Activated effector memory CD4-positive, alpha-beta T cell treated with anti-CD3 and anti-CD28 coated beads, Interleukin-2, amount 50 U/mL, for 16 hours (primary cell): ENCODE data around the gene ATP6V1G1.
A peak's percentile ranks its signal among the peaks of the same experiment; 100 is the strongest.
"Not testable (repeated sequence)": the region's sequence is repeated elsewhere in the genome, so short reads cannot be mapped to it uniquely, and the experiment has no call there.

ENCODE experiments used
- DNase-seq: peaks from one replicate; pipeline ENCODE4 v3.0.0-alpha.2; 2020

ATP6V1G1 gene

GRCh38 chr9:114587345-114588202 lies at the start of gene ATP6V1G1:
Gene ATP6V1G1 (plus strand): TSS chr9:114587769. CDS start chr9:114587839, 70 bp downstream.
- DNase-seq, result peak; percentile 100

GRCh38 chr9:114538241-114538640 lies 49.3 kb upstream of the ATP6V1G1 start:
- peak; percentile 66 for DNase-seq

- DNase-seq, result no peak
Observed at GRCh38 chr9:114539701-114540380, 47.7 kb upstream of the ATP6V1G1 start.

- no peak for DNase-seq
Observed at GRCh38 chr9:114545055-114545454, 42.5 kb upstream of the ATP6V1G1 start.

DNA sequence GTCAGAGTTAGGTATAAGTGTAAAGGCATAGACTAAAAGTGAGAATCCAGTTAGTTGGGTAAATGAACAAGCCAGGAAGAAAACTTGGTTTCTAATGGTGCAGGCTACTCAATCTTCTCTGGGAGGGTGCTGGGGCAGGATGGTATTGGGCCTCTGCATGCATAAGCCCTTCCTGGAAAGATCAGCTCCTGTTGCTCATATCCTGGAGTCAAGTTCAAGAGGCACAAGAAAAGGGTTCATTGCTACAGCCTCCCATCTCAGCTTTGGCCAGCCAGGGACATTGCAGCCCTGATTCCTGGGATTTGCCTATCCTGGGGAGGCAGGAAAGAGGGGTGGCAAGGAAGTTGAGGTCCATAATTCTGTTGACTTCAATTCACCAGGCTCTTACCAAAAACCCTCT lies 40.7 kb upstream of the ATP6V1G1 start:
- DNase-seq, result no peak

GRCh38 chr9:114549697-114550330 lies 37.8 kb upstream of the ATP6V1G1 start:
- DNase-seq, result no peak

DNA sequence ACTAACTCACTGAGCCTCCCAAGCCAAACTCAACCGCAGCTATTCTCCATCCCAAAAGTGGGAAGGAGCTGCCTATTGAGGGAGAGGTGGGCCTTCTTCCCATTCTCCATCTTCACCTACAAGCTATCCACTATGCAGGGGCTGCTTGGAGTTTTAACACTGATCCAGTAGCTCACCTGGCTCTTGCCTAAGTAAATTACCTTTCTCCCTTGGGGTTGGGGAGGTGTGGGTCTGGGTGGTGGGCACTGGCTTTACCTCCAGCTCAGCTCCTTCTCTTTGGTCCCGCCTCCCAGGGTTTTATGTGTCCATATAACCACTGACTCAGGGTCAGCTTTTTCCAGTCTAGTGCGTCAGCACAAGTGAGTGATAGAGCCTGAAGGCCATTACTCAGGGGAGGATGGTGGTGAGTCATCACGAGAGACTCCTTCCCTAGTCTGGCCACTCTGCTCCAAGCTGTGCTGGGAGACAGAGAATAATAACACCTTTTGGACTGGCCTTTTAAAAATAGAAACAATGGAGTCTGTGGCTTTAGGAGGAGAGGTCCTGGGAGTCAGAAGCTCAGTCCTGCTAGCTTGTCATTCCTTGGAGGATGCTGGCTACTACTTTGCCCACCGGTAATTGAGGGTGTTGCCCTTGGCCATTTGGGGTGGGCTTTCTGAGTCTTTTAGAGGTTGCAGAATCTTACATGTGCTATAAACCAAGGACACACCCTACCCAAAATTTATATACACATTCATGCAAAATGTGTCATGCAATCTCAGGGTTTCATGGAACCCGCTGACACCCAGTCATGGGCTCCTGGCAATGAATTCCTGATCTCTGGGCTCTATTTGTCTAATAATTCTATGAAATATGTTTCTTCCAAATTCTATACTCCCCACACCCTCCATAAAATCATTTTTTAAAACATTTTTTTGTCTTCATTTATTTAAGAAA lies 35.6 kb upstream of the ATP6V1G1 start:
- no peak for DNase-seq

GRCh38 chr9:114552706-114553105 lies 34.9 kb upstream of the ATP6V1G1 start:
- no peak for DNase-seq

DNA sequence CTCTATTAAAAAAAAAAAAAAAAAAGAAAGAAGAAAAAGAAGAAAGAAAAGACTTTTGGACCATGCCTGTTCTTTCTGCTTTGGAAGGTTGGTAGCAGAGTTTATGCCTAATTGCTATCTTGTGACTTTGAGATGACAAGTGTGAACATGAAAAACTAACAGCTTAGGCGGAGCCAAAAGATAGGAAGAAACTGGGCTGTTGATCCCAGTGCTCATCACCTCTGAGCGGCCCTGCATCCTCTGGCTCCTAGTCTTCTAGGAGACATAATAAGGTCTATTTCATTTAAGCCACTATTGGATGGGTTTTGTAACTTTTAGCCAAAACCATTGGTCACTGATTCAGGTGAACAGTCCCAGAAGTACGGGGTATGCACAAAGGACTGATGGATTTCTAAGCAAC lies 34.4 kb upstream of the ATP6V1G1 start:
- no peak for DNase-seq

DNA sequence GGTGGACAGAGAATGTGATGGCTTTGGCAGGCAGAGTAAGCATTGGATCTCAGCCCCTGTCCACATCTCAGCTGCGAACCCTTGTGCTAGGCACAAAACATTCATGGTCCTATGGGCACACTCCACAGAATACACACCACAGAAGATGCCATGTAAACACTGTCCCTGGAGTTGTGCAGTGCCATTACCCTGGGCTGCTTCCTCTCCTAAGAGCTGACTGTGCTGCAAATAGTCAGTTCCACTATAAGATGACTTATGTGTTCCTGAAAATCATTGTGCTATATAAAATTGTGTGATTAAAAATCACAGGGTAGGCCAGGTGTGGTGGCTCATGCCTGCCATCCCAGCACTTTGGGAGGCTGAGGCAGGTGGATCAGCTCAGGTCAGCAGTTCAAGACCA lies 31.9 kb upstream of the ATP6V1G1 start:
- DNase-seq, result no peak

DNA sequence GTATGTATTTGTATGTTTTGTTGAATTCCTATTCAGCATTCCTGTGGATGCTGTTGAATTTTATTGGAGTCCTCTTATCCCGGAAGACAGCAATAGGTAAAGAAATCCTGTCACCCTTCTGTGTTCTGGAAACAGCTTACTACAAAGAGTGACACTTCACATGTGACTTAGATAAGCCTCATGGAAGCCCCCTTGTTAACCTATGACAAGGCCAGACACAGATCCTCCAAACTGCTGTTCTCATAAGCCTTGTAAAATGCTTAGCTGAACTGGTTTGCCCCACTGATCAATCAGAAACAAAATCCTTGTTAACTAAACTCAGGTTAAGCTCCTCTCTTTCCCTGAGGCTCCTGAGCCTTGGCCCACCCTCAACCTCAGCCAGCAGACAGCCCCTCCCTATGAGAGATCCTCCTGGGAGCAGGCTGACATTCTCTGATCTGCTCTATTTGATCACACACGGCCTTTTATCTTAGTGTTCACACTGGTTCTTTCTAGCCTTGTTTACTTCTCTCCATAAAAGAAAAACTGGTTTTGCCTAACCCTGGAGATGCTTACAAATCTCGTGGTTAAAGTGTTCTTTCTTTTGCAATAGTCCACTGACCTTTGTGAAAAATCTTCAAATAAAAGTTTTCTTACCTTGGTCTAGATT lies 29.4 kb upstream of the ATP6V1G1 start:
- DNase-seq, result no peak

DNA sequence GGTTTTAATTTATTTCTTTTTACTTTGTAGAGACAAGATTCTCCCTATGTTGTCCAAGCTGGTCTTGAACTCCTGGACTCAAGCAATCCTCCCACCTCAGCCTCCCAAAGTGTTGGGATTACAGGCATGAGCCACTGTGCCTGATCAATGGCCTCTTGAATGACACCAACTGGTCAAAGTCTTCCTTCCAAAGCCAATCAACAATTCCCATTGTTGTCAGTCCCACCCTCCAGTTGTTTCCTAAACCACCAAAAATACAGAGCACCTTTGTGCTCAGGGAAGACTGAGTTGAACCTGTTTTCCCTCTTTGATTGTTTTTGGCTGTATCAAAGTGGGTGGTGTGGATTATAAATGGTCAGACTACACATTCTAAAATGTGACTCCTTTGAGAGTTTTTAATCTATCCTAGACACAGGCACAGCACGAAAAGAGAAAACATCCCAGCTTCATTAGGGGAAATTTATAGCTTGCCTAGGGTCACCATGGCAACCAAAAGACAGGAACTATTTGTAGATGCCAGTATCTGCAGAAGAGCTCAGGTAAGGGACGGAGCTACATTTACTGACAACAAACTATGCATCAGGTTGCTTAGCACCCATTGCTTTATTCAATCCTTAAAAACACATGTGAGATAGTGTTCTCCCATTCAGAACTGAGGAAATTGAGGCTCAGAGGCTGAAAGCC lies 27.6 kb upstream of the ATP6V1G1 start:
- no peak for DNase-seq

DNA sequence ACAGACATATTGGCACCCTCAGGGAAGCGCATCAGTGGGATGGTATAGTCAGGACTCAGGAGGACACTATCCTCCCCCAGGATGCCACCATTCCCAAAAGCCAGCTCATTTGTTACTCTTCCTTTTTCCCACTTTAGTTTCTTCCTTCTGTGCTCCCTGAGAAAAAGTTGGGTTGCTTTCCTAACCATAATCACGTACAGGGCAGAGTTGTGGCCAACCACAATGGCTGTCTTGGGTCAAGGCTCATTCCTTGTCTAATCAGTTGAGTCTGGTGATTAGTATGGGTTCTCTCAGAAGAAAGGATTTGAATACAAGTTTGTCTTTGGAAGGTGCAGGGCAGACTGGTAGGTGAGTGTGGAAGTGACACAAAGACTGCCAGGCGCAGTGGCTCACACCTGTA lies 26.6 kb upstream of the ATP6V1G1 start:
- DNase-seq, result no peak

DNA sequence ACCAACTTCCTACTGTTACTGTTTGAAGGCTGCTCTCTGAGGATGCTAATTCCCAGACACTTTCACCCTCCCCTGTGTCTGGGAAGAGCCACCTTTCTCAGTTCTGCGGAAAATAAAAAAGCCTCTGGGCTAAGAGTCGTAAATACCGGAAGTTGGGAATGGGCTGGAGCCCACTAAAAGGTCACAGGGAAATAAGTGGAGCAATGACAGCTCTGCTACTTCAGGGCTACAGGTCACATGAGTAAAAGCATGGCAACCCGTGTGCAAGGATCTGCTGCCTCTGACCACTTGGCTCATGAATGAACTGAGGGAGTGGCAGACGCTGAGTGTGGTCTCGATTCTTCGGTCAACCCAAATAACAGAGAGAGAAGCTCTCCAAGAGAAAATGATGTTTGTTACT lies 25.8 kb upstream of the ATP6V1G1 start:
- DNase-seq, result no peak

- DNase-seq, result no peak
Observed at GRCh38 chr9:114565204-114565603, 22.4 kb upstream of the ATP6V1G1 start.

GRCh38 chr9:114570742-114571141 lies 16.8 kb upstream of the ATP6V1G1 start:
- DNase-seq, result no peak

- DNase-seq, result no peak
Observed at GRCh38 chr9:114571391-114571790, 16.2 kb upstream of the ATP6V1G1 start.

DNA sequence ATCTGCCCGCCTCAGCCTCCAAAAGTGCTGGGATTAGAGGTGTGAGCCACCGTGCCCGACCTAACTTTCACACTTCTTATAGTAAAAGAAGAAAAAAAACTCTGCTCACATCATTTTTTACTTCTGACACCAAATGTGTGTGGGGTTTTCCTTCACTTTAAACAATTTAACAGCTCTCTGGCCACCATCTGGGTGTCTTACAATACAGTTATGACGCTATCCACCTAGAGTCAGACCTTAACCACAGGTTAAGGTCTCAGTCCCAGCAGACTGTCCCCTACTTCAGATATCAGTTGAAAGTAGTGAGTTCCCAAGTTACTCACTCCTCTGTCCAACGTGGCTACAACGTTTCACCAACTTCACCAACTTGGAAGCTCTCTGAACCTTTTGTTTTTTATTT lies 15.4 kb upstream of the ATP6V1G1 start:
- DNase-seq, result no peak

- DNase-seq, result no peak
Observed at GRCh38 chr9:114574438-114574837, 13.1 kb upstream of the ATP6V1G1 start.

DNA sequence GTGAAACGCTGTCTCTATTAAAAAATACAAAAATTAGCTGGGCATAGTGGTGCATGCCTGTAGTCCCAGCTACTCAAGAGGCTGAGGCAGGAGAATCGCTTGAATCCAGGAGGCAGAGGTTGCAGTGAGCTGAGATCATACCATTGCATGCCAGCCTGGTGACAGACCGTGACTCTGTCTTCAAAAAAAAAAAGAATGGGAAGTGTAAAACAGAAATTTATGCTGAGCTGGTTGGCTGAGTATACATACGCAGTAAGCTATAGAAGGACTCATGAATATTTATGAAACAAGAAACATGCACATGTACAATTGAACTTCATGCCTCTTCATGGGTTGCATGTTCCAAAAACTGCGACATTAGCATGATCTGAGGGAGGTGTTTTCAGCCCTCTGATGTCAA lies 10.8 kb upstream of the ATP6V1G1 start:
- DNase-seq, result not testable (repeated sequence)

- DNase-seq, result not testable (repeated sequence)
Observed at GRCh38 chr9:114578134-114578533, 9.4 kb upstream of the ATP6V1G1 start.
